SHP77 treated with DMSO at 0.1 percent for 48 hours (cell line): ENCODE measurements around the gene BEND5.

Experiments
- DNase-seq: peaks from one replicate; lab custom pipeline; 2025; lab: John Stamatoyannopoulos, UW

The BEND5 gene

GRCh38 chr1:48765335-48765734 is 11.4 kb downstream of the BEND5 start:
- DNase-seq = no peak

- no peak for DNase-seq
These were observed 14.7 kb downstream of the BEND5 start for GRCh38 chr1:48761986-48762385.

GRCh38 chr1:48761411-48761810 is 15.3 kb downstream of the BEND5 start:
- DNase-seq = no peak

- no peak for DNase-seq
These were observed 15.8 kb downstream of the BEND5 start for GRCh38 chr1:48760857-48761256.

- DNase-seq = no peak
These were observed 17.7 kb downstream of the BEND5 start for GRCh38 chr1:48758976-48759375.

GRCh38 chr1:48757363-48757762 is 19.3 kb downstream of the BEND5 start:
- DNase-seq = no peak

- no peak for DNase-seq
These were observed 19.9 kb downstream of the BEND5 start for GRCh38 chr1:48756683-48757316.

- DNase-seq = no peak
These were observed 23.4 kb downstream of the BEND5 start for GRCh38 chr1:48753293-48753692.

GRCh38 chr1:48750109-48750508 is 26.6 kb downstream of the BEND5 start:
- DNase-seq = no peak

- DNase-seq = no peak
These were observed 27.6 kb downstream of the BEND5 start for GRCh38 chr1:48749068-48749467.

GRCh38 chr1:48746906-48747305 is 29.8 kb downstream of the BEND5 start:
- DNase-seq = no peak

- DNase-seq = no peak
These were observed 32.7 kb downstream of the BEND5 start for GRCh38 chr1:48744032-48744431.

- no peak for DNase-seq
These were observed 33.2 kb downstream of the BEND5 start for GRCh38 chr1:48743480-48743879.

GRCh38 chr1:48741380-48741779 is 35.3 kb downstream of the BEND5 start:
- DNase-seq = peak; percentile 17

GRCh38 chr1:48740621-48741020 is 36.1 kb downstream of the BEND5 start:
- DNase-seq = no peak

- DNase-seq = no peak
These were observed 37.6 kb downstream of the BEND5 start for GRCh38 chr1:48739091-48739490.

GRCh38 chr1:48738356-48738755 is 38.3 kb downstream of the BEND5 start:
- DNase-seq = no peak

- DNase-seq = no peak
These were observed 40.9 kb downstream of the BEND5 start for GRCh38 chr1:48735796-48736195.

GRCh38 chr1:48730164-48730910 is 46.4 kb downstream of the BEND5 start:
- DNase-seq = no peak

GRCh38 chr1:48728584-48728983 is 48.1 kb downstream of the BEND5 start:
- DNase-seq = no peak

- no peak for DNase-seq
These were observed 50.0 kb downstream of the BEND5 start for GRCh38 chr1:48726557-48727215.

- no peak for DNase-seq
These were observed 50.6 kb downstream of the BEND5 start for GRCh38 chr1:48726139-48726538.

GRCh38 chr1:48725341-48726046 is 51.2 kb downstream of the BEND5 start:
- no peak for DNase-seq
